Inflammatory macrophage (primary cell): ENCODE data around the gene COPS8.

Experiments used
- DNase-seq, 2 donors: peaks; one replicate each; pipeline ENCODE4 v3.0.0-alpha.2; 2020 to 2022

Gene COPS8

DNA sequence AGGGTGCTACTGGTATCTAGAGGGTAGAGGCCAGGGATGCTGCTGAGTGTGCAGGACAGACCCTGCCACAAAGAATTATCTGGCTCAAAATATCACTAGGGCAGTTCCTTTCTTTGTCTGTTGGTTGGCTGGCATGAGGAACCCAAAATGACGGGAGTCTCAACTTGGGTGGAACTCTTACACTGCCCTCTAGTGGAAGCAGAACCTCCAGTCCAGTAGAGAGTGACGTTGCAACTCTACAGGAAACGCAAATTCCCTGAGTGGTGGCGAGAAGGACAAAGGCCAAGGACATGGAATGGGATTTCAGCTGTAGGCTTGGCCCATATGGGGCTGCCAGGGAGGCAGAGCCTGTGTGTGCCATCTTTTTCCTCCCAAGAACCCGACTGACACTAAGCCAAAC lies 47.1 kb downstream of the COPS8 start:
- DNase-seq, result peak; percentile 34 to 52

GRCh38 chr2:237134321-237135230 lies 48.9 kb downstream of the COPS8 start:
- DNase-seq, result no peak

- no peak for DNase-seq
Measured at GRCh38 chr2:237136824-237137223, 51.1 kb downstream of the COPS8 start.

DNA sequence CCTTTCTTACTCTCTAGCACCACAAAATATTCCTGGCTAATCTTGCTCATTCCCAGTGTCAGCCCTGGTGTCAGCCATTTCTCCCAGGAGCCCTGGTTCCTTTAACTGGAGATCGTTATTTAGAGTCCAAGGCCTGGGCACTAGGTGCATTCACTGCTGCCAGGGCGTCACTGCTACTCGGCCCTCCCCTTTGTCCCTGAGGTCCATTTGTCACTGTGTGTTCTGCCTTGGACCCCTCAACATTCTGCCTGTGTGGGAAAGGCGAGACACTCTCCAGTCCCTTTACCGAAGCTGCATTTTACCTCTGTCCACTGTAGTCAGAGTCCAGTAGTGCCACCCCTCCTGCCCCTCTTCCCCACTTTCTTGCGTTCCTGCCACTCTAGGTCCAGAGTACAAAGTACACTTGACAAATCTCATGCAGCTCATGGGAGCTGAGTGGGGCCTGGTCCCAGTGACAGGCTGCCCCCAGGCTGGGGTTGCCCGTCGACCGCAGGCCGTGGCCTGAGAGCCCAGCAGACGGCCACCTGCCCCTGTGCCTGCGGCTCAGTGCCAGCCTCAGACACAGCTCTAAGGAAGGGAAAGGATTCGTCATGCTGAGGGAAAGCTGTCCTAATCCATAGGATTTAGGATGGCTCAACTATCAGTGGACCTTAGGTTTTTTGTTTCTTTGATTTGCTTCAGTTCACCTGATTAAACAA lies 52.1 kb downstream of the COPS8 start:
- DNase-seq, result no peak

- DNase-seq, result no peak
Measured at GRCh38 chr2:237139123-237139675, 53.5 kb downstream of the COPS8 start.

DNA sequence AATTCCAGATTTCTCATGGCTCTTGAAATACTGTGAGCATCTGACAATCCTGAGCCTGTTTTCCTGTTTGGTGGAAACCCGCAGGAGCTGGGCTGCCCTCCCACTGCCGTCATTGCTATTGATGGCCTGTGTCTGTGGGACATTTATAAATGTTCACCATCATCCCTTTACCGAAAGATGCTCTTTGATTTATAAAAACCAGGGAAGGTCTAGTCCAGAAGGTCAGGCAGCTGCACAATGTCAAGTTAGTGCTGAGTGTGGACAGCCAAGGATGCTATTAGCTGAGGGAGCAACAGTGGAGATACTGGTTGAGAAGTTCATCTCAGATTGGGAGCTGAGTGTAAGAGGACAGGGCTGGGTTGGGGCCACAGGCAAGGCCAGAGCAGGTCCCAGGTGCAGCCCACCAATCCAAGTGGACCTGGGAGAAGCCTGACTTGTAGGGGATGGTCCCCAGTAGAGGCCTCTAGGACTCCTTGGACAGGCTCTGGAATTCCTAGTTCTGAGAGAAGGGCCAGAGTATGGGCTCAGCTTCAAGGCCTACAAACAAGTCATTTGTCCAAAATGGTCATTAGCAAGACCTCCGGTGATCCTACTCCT lies 55.1 kb downstream of the COPS8 start:
- DNase-seq, result no peak

- DNase-seq, result no peak
Measured at GRCh38 chr2:237141571-237142051, 55.9 kb downstream of the COPS8 start.

- no peak for DNase-seq
Measured at GRCh38 chr2:237143118-237143517, 57.4 kb downstream of the COPS8 start.

DNA sequence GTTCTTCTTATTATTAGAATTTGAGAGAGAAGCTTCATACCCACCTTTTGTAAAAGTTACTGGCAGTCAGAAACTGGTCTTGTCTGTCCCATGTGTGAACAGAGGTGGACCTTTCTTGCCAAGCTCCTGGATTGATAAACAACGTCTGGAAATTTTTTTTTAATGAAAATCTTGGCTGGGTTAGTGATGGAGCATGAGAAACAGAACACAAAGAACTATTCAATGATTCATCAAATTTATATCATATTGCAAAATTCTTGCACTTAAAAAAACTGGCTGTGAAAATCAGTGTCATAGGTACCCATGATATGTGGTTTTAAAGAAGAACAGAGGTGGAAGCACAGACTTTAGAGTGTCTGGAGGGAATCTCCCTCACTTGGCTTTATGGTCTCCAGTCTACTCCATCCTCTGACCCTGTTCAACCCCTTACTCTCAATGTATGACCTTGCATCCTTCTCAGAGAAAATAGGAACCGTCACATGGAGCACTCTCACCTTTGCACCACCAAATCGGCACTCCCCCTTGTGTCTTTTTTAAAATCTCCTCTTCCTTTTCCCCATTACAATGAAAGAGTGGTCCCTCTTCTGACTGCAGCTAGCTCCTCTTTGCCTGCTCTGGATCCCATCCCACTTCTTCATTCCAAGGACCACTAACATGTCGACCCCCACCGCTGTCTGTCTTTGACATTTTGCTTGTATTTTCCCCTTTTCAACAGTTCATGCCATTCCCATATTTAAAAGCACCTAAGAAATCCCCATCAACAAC lies 58.2 kb downstream of the COPS8 start:
- DNase-seq, result no peak

DNA sequence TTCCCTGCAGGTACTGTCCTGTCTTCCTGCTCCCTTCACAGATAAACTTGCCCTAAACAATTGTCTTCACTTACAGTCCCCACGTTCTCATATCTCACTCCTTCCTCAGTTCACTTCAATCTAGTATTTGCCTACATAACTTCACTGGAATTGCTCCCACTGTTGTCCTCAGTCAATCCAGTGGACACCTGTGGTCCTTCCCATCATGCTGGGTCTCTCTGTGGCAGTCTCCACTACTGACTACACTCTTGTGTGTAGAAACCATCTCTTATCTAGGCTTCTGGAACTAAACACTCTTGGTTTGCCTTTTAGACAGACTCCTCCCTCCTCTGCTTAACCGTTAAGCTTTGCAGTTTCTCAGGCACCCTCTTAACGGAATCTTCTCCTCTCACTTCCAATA lies 58.8 kb downstream of the COPS8 start:
- DNase-seq, result no peak

- no peak for DNase-seq
Measured at GRCh38 chr2:237147317-237147716, 61.6 kb downstream of the COPS8 start.

DNA sequence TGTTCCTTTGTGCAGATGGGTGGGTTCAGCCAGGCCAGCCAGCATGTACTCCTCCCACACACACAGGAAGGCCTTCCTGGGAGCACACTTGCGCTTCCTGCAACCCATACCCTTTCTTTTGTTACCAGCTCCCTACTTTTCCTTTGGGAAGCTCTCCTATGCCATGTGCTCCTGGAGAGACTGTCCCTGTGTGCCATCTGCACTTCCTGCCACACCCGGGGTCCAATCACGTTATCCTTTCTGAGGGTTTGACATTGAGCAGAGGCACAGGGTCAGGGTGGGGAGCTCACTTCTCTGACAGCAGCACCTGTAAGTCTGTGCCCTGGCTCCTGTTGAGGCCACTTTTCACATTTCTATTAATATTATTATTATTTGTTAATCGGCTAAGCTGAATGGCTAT lies 62.9 kb downstream of the COPS8 start:
- no peak for DNase-seq

- no peak for DNase-seq
Measured at GRCh38 chr2:237149425-237149824, 63.7 kb downstream of the COPS8 start.
